Kidney epithelial cell (primary cell): Measurements from ENCODE around the gene ONECUT1. TPM values are rescaled to one million over a fixed set of nuclear protein-coding genes. Genes with fewer than 3 reads are reported as not detected.

ENCODE experiments used
- DNase-seq: peaks from one replicate; pipeline ENCODE4 v3.0.0-alpha.2; 2010; ENCODE audit warnings: low read depth
- H3K27me3 ChIP-seq: 2 replicates; pipeline ENCODE4 v1.6.0; 2011; ENCODE audit warnings: low read length; ENCODE audit not compliant: control insufficient read depth, insufficient read depth
- H3K36me3 ChIP-seq: 2 replicates; pipeline ENCODE4 v1.5.1; 2011; ENCODE audit warnings: low read length; ENCODE audit not compliant: control insufficient read depth, insufficient read depth
- H3K4me3 ChIP-seq: 2 replicates; pipeline ENCODE4 v1.5.1; 2011; ENCODE audit warnings: low read depth, mild to moderate bottlenecking, control low read depth, low read length
- total RNA-seq: library from RNA; depleted of rRNA; stranded (reverse); fragments of >200 nt; gene quantifications from 2 replicates; pipeline ENCODE4 v1.2.3, GENCODE V29; 2015
- TF ChIP-seq, protein P1 (sequence below): IDR thresholded peaks from 2 replicates; pipeline ENCODE4 v1.5.1; 2011; ENCODE audit warnings: mild to moderate bottlenecking, moderate library complexity, low read length, control low read depth, inconsistent platforms; ENCODE audit not compliant: insufficient read depth, poor library complexity, severe bottlenecking

Gene ONECUT1
- total RNA-seq, 1 donor from 2014 or later, result not detected

DNA sequence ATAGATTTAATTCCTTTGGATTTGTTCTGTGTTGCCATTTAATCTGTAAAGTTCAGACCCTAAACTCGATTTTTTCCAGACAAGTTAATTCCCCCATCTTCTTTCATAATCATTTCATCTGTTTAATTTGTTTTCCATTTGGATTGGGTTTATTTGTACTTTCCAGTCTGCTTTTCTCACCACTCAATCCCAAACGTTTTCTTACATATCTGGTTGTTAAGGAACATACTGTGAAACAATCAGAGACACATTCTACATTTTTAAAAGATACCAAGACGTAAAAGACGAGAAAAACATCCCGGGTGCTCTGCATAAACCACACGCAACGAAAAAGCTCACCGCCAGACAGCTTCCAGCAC, 13.0 kb upstream of the ONECUT1 start:
- peaks cover 81% of the 10 kb centered on the region for H3K27me3 ChIP-seq
- H3K4me3 ChIP-seq, result no peak overlapping the region
- TF ChIP-seq, protein P1, sequence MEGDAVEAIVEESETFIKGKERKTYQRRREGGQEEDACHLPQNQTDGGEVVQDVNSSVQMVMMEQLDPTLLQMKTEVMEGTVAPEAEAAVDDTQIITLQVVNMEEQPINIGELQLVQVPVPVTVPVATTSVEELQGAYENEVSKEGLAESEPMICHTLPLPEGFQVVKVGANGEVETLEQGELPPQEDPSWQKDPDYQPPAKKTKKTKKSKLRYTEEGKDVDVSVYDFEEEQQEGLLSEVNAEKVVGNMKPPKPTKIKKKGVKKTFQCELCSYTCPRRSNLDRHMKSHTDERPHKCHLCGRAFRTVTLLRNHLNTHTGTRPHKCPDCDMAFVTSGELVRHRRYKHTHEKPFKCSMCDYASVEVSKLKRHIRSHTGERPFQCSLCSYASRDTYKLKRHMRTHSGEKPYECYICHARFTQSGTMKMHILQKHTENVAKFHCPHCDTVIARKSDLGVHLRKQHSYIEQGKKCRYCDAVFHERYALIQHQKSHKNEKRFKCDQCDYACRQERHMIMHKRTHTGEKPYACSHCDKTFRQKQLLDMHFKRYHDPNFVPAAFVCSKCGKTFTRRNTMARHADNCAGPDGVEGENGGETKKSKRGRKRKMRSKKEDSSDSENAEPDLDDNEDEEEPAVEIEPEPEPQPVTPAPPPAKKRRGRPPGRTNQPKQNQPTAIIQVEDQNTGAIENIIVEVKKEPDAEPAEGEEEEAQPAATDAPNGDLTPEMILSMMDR, result no peak
- H3K36me3 ChIP-seq, result no peaks in the 10 kb centered on the region
- no peak for DNase-seq

DNA sequence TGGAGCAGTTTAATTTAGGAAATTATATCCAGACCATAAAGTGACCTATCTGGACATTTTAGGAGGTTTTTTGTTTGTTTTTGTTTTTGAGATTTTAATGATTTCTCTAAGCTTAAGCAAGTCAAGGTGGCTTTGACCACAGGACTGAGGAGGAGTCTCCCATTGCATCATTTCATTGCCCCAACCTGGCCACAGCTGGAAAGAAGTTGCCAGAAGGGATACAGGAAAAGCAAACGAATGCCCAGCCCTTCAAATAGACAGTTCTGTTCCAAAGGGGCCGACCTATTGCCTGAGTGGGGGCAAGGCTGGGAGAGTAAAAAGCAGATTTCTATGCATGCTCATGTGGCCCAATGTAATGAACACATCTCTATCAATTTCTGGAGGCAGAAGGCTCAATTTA, 12.0 kb upstream of the ONECUT1 start:
- peaks cover 91% of the 10 kb centered on the region for H3K27me3 ChIP-seq
- TF ChIP-seq, protein P1, result no peak
- DNase-seq, result no peak
- no peak overlapping the region for H3K4me3 ChIP-seq
- no peaks in the 10 kb centered on the region for H3K36me3 ChIP-seq

DNA sequence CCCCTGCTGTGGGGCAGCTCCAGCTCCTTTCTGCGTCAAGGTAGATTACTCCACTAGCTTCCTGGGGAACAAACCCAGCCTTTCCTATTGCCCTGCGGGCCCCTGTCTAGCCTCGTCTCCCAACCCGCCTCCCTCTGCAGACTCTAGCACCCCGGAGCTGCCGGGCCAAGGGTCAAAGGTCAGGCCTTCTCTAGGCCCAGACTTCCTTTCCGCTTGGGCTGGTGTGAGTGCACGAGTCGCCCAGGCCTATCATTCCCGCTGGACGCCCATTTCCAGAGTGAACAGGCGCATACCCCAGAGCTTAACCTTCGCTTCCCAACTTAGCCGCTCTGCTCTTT, 11.6 kb upstream of the ONECUT1 start:
- TF ChIP-seq, protein P1, result no peak
- H3K36me3 ChIP-seq, result no peaks in the 10 kb centered on the region
- no peak for DNase-seq
- H3K4me3 ChIP-seq, result no peak overlapping the region
- H3K27me3 ChIP-seq, result peaks cover 93% of the 10 kb centered on the region

DNA sequence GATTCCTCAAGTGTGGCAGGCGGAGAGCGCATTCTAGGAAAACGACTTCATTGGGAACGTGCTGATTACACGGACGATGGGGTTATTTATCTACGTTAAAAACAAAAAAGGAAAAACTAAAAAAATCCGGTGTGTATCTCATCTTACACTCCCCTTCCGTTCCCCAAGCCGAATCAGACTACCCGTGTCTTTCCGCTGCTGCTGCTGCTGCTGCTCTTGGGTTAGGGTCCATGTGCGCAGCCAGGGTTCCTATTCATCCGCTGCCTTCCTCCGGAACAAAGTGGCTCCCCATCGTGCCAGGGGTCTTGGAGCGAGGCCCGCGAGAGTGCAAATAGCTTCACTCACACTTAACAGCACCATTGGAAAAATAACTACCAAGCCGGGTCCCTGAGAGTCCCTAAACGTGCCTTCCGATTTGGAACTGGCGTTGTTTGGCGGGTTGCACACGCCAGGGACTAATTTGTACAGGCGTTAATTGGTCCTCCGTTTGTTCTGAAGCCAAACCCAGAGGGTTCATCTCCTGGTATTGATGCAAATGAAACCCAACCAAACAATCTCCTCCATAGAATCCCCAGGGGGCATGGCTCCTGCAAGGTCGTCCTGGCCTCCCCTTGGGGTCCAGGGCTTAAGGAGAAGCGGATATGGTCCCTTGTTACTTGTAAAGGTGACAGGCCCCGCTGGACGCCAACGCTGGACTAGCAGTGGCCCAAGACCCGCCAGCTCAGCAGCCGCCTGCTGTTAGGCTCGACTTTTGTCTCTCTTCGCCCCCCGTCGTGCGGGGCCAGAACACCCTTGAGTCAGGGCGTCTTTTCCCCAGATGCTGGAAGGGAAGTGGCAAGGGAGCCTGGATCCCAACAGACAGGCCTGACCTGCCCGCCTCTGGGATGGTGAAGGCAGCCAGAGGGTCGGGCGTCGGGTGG, 11.0 kb upstream of the ONECUT1 start:
- H3K4me3 ChIP-seq, result no peak overlapping the region
- DNase-seq, result no peak
- TF ChIP-seq, protein P1, result no peak
- H3K36me3 ChIP-seq, result no peaks in the 10 kb centered on the region
- H3K27me3 ChIP-seq, result peaks cover 93% of the 10 kb centered on the region

DNA sequence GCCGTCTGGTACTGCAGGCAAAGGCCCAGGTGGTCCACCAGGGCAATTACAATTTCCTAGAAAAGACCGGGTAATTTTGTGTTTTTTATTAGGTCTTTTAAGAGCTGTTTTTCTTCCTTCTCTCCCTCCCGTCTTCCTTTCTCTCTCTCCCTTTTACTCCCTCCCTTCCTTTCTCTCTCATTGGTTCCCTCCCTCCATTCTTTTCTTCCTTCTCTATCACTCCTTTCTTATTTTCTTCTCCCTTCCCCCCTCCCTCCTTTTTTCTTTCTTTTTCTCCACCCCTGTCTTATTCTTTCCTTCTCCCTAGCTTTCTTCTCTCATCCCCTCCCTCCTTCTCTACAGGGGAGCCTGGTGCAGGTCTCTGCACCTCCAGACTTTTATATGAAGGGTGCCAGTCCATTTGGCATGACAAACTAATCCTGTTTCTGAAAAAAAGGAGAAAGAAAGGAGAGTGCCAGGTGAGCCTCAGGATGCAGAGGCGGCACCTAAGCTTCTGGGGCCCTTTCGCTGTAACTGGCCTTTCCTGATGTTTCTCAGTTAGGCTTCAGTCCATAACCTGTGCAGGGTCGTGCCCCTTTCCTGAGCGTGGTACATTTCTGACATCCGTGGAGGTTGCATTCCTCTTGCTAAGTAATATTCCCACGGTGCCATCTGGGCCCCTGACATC, 9.1 kb upstream of the ONECUT1 start:
- no peak overlapping the region for H3K4me3 ChIP-seq
- TF ChIP-seq, protein P1, result no peak
- no peak for DNase-seq
- H3K27me3 ChIP-seq, result peaks cover 93% of the 10 kb centered on the region
- no peaks in the 10 kb centered on the region for H3K36me3 ChIP-seq
